H7 (cell line): ENCODE data around the gene KCNC4. TPM values are rescaled to one million over a fixed set of nuclear protein-coding genes. Genes with fewer than 3 reads are reported as not detected.

Experiments
- DNase-seq: peaks from one replicate; pipeline ENCODE4 v3.0.0; 2012
- H3K27me3 ChIP-seq: 2 replicates; pipeline ENCODE4 v1.6.0; 2011; ENCODE audit warnings: mild to moderate bottlenecking, low read length; ENCODE audit not compliant: control insufficient read depth, insufficient read depth
- H3K36me3 ChIP-seq: replicated peaks from 2 replicates; pipeline ENCODE4 v1.5.1; 2011; ENCODE audit warnings: low read length; ENCODE audit not compliant: control insufficient read depth, insufficient read depth
- H3K4me3 ChIP-seq: 2 replicates; pipeline ENCODE4 v1.5.1; 2011; ENCODE audit warnings: low read depth, mild to moderate bottlenecking, control low read depth, low read length, moderate library complexity; ENCODE audit not compliant: insufficient read depth
- total RNA-seq: library from RNA; depleted of rRNA; stranded (reverse); fragments of >200 nt; shearing (Covaris generic); gene quantifications from 2 replicates; pipeline ENCODE4 v1.2.3, GENCODE V29; 2014

The KCNC4 gene
- total RNA-seq, 1 experiment from 2014 or later = 3.3 TPM

GRCh38 chr1:110177775-110178174 is 32.3 kb upstream of the KCNC4 start:
- no peak overlapping the region for H3K4me3 ChIP-seq
- no peaks in the 10 kb centered on the region for H3K36me3 ChIP-seq
- no peaks in the 10 kb centered on the region; the same call in 1 of the 2 replicates for H3K27me3 ChIP-seq
- no peak for DNase-seq

GRCh38 chr1:110183642-110184167 is 26.4 kb upstream of the KCNC4 start:
- Histone ChIP-seq H3K4me3 (no peak overlapping the region), H3K27me3 (no peaks in the 10 kb centered on the region; the same call in 1 of the 2 replicates), H3K36me3 (no peaks in the 10 kb centered on the region)
- no peak for DNase-seq

GRCh38 chr1:110184446-110184845 is 25.7 kb upstream of the KCNC4 start:
- no peak overlapping the region for H3K4me3 ChIP-seq
- no peaks in the 10 kb centered on the region for H3K36me3 ChIP-seq
- no peaks in the 10 kb centered on the region; the same call in 1 of the 2 replicates for H3K27me3 ChIP-seq
- DNase-seq = no peak

- no peaks in the 10 kb centered on the region for H3K36me3 ChIP-seq
- no peak for DNase-seq
- no peak overlapping the region for H3K4me3 ChIP-seq
- no peaks in the 10 kb centered on the region; the same call in 1 of the 2 replicates for H3K27me3 ChIP-seq
These were observed 24.9 kb upstream of the KCNC4 start for GRCh38 chr1:110185181-110185580.

DNA sequence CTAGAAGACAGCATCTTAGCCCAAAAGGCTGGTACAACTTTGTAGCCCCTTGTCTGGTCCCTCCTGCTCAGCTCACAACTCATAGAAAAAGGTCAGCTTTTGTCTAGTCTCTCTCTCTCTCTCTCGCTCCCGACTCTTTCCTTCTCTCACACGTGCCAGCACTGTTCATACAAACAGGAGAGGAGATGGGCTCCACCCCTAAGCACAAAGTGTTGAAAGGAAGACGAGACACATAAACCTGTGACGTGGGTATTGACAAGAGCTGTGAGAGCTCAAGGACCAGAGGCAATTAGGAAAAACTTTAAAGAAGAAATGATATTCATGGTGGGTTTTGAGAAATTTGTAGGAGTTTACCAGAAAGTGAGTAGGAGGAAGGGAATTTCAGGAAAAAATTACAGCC is 23.6 kb upstream of the KCNC4 start:
- DNase-seq = no peak
- H3K27me3 ChIP-seq = no peaks in the 10 kb centered on the region; the same call in 1 of the 2 replicates
- H3K4me3 ChIP-seq = no peak overlapping the region
- no peaks in the 10 kb centered on the region for H3K36me3 ChIP-seq

DNA sequence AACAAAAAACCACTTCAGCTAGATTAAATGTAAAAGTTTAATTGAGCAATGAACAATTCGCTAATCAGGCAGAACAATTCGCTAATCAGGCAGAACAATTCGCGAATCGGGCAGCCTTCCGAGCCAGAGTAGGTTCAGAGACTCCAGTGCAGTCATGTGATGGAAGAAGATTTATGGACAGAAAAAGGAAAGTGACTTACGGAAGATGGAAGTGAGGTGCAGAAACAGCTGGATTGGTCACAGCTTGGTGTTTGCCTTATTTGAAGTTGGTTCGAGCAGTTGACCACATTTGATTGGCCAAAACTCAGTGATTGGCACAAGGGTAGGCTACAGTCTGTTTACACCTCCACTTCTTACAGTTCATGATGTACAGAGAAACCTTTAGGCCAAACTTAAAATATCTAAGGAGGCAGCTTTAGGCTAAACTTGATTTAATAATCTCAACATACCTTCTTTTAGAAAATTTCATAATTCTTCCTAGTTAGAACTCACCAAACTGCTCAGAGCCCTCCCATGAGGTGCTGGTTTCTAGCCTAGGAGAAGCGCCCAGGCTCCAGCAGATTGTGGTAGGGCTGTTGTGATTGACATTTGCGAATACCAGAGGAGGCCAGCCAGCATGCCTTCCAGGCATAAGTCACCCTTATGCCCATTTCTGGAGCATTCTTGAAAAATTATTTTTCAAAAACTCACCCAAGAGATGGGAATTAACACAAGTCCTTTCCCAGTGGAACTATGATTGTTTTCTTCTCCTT is 22.8 kb upstream of the KCNC4 start:
- Histone ChIP-seq H3K4me3 (no peak overlapping the region), H3K36me3 (no peaks in the 10 kb centered on the region), H3K27me3 (no peaks in the 10 kb centered on the region; the same call in 1 of the 2 replicates)
- DNase-seq = no peak

- Histone ChIP-seq H3K4me3 (no peak overlapping the region), H3K27me3 (no peaks in the 10 kb centered on the region; the same call in 1 of the 2 replicates), H3K36me3 (no peaks in the 10 kb centered on the region)
- no peak for DNase-seq
These were observed 22.0 kb upstream of the KCNC4 start for GRCh38 chr1:110188035-110188618.

DNA sequence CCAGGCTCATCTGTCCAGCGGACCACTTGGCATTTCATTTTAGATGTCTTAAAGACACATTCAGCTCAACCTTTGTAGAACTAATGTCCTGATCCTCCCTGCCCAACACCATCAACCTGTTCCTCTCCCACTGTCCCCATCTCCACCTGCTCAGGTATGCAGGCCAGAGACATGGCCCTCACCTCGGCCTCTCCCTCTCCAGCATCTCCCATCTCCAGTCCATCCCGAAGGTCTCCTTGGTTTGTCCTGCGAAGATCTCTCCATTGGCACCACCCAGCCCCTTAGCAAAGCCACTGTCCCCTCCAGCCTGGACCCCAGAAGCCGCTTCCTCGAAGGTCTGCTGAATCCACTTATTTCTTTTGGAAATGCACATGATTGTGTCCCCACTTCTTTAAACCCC is 20.9 kb upstream of the KCNC4 start:
- no peaks in the 10 kb centered on the region for H3K27me3 ChIP-seq
- no peaks in the 10 kb centered on the region for H3K36me3 ChIP-seq
- no peak overlapping the region for H3K4me3 ChIP-seq
- DNase-seq = no peak

DNA sequence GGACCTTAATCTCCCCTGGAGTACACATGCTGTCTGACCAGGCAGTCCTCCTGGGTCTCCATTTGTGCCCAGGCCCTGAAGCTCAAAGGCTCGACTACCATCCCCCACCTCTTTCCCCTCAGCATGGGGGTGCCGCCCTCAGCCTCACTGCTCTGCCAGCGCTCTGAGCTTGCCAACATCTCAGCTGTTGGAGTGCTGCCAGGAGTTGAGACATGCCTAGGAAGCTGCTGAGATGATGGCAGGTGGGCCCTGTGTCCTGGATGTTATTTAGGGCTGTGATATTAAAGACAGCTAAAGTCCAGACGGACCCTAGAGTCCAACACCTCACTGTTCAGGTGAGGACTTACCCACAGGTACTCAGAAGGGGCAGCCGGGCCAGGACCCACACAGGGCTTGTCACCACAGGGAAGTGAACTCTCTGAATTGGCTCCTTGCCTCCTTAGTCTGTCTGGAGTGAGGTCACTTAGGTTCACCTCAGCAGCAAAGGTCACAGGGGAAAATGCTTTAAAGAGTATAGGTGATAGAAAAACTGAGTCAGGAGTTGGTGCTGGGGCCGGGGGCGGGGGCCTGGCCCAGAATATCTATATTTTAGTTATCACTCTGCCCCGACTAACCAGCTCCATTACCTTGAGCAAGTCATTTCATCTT is 19.7 kb upstream of the KCNC4 start:
- no peak overlapping the region for H3K4me3 ChIP-seq
- H3K27me3 ChIP-seq = no peaks in the 10 kb centered on the region
- no peaks in the 10 kb centered on the region for H3K36me3 ChIP-seq
- no peak for DNase-seq

DNA sequence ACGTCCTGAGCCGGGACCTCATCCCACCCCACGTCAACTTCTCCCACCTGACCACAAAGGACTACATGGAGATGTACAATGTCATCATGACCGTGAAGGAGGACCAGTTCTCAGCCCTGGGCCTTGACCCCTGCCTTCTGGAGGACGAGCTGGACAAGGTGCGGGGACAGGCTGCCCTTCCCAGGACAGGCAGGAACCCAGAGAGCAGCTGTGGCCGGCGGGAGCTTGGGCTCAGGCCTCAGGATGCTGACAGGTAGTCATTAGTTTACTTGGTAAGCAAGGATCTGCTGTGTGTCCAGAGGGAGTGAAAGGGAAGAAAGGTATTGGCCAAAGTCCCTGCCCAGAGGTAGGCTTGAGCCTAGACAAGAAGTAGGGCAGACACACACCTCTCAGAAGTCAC is 17.6 kb upstream of the KCNC4 start:
- no peak for DNase-seq
- H3K4me3 ChIP-seq = no peak overlapping the region
- no peaks in the 10 kb centered on the region for H3K36me3 ChIP-seq
- H3K27me3 ChIP-seq = no peaks in the 10 kb centered on the region

DNA sequence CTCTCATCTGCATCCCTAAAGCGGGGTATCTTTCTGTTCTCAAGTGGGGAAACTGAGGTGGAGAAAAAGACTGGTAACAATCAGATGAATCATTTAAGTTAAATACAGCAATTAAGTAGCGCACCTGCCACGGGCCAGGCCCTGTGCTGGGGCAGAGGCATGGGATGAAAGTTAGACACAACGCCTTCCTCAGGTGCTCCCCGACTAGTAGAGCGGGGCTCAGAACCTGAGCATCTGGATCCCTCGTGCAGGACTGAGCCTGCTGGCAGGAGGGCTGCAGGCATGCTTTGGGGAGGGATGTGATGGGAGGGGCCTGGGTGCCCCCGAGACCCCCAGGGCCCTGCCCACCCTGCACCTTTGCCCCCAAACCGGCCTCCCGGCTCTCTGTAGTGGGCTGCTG is 14.9 kb upstream of the KCNC4 start:
- no peak for DNase-seq
- Histone ChIP-seq H3K36me3 (no peaks in the 10 kb centered on the region), H3K27me3 (no peaks in the 10 kb centered on the region), H3K4me3 (no peak overlapping the region)

DNA sequence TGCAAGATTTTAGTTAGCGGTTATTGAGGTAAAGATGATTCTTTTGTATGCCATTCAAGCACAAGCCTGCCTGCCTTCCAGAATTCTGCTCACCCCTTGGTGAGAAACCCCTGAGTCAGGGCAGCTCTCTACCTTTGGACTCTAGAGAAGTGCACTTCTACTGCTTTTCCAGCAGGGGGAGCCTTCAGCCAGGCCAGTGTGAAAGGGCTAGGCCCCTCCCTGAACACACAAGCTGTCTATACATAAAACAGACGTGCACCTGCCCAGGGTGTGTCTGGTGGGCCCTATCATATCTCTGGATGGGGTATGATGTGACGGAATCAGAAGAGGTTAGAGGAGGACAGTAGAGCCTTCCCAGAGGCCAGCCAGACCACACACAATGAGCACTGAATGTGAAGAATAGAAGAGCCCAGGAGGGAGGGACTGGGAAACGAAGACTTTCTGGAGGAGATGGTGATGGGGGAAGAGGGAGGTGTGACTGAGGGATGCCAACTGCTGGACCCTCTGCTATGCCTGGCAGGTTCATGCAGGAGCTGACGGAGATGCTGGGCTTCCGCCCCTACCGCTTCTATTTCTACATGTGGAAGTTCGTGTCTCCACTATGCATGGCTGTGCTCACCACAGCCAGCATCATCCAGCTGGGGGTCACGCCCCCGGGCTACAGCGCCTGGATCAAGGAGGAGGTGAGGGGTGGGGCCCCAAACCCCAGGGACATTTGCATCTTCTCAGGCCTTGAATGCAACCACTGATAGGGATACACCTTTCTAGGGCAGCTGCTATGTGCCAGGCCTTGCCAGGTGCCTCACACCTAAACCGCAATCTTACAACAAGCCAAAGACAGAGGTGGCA is 13.0 kb upstream of the KCNC4 start:
- peak; percentile 95 for DNase-seq
- no peak overlapping the region for H3K4me3 ChIP-seq
- H3K36me3 ChIP-seq = no peaks in the 10 kb centered on the region

GRCh38 chr1:110197905-110198629 is 12.0 kb upstream of the KCNC4 start:
- no peak for DNase-seq

More for the DNA sequence above, 13.0 kb upstream of the KCNC4 start:
- no peaks in the 10 kb centered on the region for H3K27me3 ChIP-seq

DNA sequence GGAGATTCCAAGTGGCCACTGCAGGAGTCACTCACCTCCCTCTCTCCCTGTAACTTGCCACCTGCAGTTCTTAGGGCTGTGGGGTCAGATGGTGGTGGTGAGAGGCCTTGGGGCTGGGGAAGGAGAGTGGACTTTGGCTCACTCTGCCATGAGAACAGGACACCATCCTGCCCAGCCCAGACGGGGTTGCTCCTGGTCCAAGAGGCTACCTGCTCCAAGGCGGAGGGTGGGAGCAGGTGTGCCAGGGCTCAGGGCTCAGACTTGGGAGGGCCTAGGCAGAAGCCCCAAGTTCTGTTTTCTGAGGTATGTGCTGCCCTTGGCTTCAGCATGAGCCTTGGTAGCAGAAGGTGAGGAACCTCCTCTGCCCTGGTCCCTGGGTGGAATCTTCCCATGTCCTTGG is 11.4 kb upstream of the KCNC4 start:
- Histone ChIP-seq H3K36me3 (no peaks in the 10 kb centered on the region), H3K4me3 (no peak overlapping the region), H3K27me3 (no peaks in the 10 kb centered on the region)
- DNase-seq = no peak

More at GRCh38 chr1:110197905-110198629, 12.0 kb upstream of the KCNC4 start:
- no peaks in the 10 kb centered on the region for H3K36me3 ChIP-seq
- no peak overlapping the region for H3K4me3 ChIP-seq
- H3K27me3 ChIP-seq = no peaks in the 10 kb centered on the region
